Activated naive CD8-positive, alpha-beta T cell treated with anti-CD3 and anti-CD28 coated beads for 36 hours (primary cell): ENCODE results near the gene MARK3. TPM values are rescaled to one million over a fixed set of nuclear protein-coding genes. Genes with fewer than 3 reads are reported as not detected.

Experiments
- DNase-seq: peaks from one replicate; pipeline ENCODE4 v3.0.0; 2021
- H3K27ac Mint-ChIP-seq: one replicate; pipeline ENCODE4 v1.8.0; 2022; ENCODE audit warnings: mild to moderate bottlenecking, moderate library complexity, mixed read lengths
- H3K27me3 Mint-ChIP-seq: one replicate; pipeline ENCODE4 v1.8.0; 2022; ENCODE audit warnings: mild to moderate bottlenecking, mixed read lengths
- H3K36me3 Mint-ChIP-seq: one replicate; pipeline ENCODE4 v1.8.0; 2021; ENCODE audit warnings: mild to moderate bottlenecking, mixed read lengths
- H3K4me1 Mint-ChIP-seq: one replicate; pipeline ENCODE4 v1.8.0; 2021; ENCODE audit warnings: mixed read lengths
- H3K4me3 Mint-ChIP-seq: one replicate; pipeline ENCODE4 v1.8.0; 2022; ENCODE audit warnings: mild to moderate bottlenecking, moderate library complexity, mixed read lengths
- H3K9me3 Mint-ChIP-seq: one replicate; pipeline ENCODE4 v1.8.0; 2022; ENCODE audit warnings: mixed read lengths
- total RNA-seq, 2 experiments: library from RNA; stranded (reverse); gene quantifications; one replicate each; pipeline ENCODE4 v1.2.3, GENCODE V29; 2021

Gene MARK3
- total RNA-seq, 2 experiments from 2014 or later = 71.0 to 74.3 TPM

DNA sequence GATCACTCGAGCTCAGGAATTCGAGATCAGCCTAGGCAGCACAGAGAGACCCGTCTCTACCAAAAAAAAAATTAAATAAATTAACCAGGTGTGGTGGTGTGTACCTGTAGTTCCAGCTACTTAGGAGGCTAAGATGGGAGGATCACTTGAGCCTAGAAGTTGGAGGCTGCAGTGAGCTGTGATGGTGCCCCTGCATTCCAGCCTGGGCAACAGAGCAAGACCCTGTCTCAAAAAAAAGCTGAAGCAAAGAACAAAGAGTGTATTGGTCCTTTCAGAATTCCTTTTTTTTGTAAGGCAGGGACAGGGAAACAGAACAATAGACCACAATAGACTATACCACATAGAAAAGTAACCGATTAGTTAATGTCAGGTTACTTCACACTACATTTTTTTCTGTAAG lies 47.4 kb downstream of the MARK3 start:
- Mint-ChIP-seq H3K4me3 (no peak overlapping the region), H3K36me3 (peaks cover 13% of the 10 kb centered on the region), H3K4me1 (peaks cover 24% of the 10 kb centered on the region)

DNA sequence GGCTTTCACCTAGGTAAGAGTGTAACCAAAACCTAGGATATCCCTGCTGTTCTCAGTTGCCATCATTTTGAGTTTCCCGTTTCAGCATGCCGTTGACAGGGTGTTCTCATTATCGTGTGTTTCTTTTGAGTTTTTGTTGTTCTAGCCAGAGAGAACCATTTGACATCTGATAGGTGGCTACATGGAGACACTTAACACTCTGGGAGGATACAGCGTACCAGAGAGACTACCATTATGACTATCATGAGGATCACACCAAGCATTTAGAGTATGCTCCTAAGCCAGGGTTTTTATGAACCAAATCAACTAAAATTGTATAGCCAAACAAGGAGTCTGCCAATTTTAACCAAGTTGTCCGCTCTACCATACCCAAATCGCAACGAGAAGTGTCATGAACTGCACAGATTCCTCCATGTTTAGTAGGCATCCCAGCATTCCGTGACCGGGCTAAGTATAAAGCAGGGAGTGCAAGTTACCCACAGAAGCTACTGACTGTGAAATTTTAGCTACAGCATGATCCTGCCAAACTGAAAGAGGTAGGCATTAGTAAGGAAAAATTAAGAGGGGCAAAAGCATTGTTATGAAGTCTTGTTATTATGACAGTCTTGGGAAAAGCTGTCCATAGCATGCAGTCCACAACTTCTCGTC lies 48.8 kb downstream of the MARK3 start:
- H3K36me3 Mint-ChIP-seq = peaks cover 11% of the 10 kb centered on the region
- H3K4me3 Mint-ChIP-seq = no peak overlapping the region
- no peaks in the 10 kb centered on the region for H3K9me3 Mint-ChIP-seq
- H3K4me1 Mint-ChIP-seq = peaks cover 13% of the 10 kb centered on the region
- no peak overlapping the region for H3K27ac Mint-ChIP-seq
- no peaks in the 10 kb centered on the region for H3K27me3 Mint-ChIP-seq
- DNase-seq = no peak

More for the DNA sequence above, 47.4 kb downstream of the MARK3 start:
- H3K27me3 Mint-ChIP-seq = no peaks in the 10 kb centered on the region
- no peak overlapping the region for H3K27ac Mint-ChIP-seq
- no peak for DNase-seq
- H3K9me3 Mint-ChIP-seq = no peaks in the 10 kb centered on the region

DNA sequence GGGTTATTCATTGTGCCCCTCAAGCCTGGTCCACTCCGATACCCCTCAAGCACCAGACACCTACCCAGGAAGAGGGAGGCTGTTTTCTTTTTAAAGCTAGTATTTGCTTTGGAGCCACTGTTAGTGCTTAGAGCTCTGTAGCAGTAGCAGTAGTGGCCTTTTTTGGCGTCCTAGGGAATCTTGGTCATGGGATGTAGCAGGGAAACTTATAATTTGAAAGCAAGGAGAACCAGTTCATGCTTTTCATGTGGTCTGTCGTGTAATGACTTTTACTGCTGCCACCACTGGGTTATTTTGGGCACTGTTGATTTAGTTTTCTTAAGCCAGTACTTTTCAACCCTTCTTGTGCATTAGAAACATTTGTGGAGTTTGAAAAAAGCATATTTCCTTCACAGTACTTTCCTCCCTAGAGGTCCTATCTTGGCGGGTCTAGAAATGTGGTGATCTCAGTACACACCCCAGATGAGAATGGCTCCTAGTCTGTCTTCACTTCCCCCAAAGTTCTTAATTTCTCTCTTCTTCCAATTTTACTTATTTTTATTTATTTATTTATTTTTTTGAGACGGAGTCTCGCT lies 49.7 kb downstream of the MARK3 start:
- Mint-ChIP-seq H3K4me3 (no peak overlapping the region), H3K27ac (no peak overlapping the region), H3K9me3 (no peaks in the 10 kb centered on the region), H3K4me1 (peaks cover 9% of the 10 kb centered on the region), H3K27me3 (no peaks in the 10 kb centered on the region), H3K36me3 (peaks cover 19% of the 10 kb centered on the region)
- DNase-seq = no peak

DNA sequence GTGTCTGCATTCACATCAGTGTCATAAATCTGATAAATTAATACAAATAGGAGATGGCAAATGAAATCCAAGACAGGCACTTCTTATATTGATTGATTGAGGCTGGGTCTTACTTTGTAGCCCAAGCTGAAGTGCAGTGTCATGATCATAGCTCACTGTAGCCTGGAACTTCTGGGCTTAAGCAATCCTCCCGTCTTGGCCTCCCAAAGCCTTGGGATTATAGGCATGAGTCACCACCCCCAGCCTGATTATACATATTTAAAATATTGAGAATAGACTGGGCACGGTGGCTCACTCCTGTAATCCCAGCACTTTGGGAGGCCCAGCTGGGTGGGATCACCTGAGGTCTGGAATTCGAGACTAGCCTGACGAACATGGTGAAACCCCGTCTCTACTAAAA lies 51.3 kb downstream of the MARK3 start:
- Mint-ChIP-seq H3K27ac (no peak overlapping the region), H3K36me3 (peaks cover 17% of the 10 kb centered on the region), H3K9me3 (no peaks in the 10 kb centered on the region), H3K27me3 (no peaks in the 10 kb centered on the region), H3K4me3 (no peak overlapping the region), H3K4me1 (peaks cover 7% of the 10 kb centered on the region)
- DNase-seq = no peak

DNA sequence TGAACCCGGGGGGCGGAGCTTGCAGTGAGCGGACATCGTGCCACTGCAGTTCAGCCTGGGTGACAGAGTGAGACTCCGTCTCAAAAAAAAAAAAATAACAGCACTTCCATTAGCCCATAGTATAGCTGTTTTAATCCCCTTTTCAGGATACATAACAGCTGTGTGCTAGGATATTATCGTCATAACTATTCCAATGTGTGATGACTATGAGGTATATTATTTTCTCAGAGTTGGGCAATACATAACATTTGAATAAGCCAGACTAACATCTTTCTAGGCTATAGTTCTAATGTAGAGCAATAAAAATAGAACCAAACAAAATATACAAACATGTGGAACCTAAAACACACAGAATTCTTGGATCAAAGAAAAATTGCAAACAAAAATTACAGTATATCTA lies 57.1 kb downstream of the MARK3 start:
- Mint-ChIP-seq H3K4me1 (peaks cover 19% of the 10 kb centered on the region), H3K27ac (no peak overlapping the region), H3K27me3 (no peaks in the 10 kb centered on the region), H3K36me3 (peaks cover 20% of the 10 kb centered on the region), H3K9me3 (no peaks in the 10 kb centered on the region), H3K4me3 (no peak overlapping the region)
- no peak for DNase-seq

DNA sequence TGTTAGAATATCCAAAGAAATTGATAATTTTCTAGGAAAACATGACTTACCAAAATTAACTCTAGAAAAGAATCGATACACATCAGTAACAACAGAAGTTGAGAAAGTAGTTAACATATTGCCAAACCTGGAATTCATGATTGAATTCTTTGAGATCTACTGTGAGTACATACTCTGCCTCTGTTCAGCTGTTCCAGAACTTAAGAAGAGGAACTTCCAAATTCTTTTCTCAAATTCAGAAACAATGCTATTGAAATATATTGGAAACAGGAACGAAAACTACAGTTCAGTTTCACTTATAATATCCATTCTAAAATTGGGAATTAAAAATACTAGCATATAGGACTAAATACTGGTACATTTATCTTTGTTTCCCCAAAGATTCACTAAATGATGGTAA lies 57.9 kb downstream of the MARK3 start:
- no peaks in the 10 kb centered on the region for H3K27me3 Mint-ChIP-seq

DNA sequence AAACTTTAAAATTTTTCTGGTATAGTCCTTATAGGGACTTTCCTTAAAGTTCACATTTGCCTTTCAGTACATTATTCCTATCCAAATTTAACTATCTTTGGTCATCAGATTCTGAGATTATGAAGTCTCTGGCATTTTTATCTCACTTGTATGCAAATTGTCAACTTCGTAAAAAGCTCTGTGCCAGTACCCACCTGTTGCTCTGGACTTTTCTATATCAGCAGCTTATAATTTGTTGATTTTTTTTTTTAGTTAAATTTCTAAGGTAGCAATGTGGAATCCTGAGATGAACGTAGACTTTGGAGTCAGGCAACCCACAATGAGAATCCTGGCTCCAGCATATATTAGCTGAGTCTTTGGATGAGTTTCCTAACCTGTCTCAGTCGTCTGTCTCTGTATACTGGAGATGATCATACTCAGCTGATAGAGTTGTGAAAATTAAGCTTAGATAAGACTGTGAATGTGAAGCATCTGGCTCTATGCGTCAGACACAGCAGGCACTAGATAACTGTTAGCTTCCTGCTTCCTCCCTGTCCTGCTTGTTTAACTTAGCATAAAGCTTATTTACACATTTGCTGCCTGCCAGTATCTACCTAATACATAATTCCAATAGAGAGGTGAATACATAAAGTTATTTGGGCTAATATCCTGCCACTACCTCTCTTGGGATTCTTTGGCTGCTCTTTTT lies 59.8 kb downstream of the MARK3 start:
- DNase-seq = no peak
- peaks cover 11% of the 10 kb centered on the region for H3K36me3 Mint-ChIP-seq
- no peak overlapping the region for H3K4me3 Mint-ChIP-seq
- H3K9me3 Mint-ChIP-seq = no peaks in the 10 kb centered on the region
- no peaks in the 10 kb centered on the region for H3K27me3 Mint-ChIP-seq
- H3K4me1 Mint-ChIP-seq = peaks cover 32% of the 10 kb centered on the region
- no peak overlapping the region for H3K27ac Mint-ChIP-seq

More for the DNA sequence above, 57.9 kb downstream of the MARK3 start:
- no peak overlapping the region for H3K27ac Mint-ChIP-seq
- DNase-seq = no peak
- H3K36me3 Mint-ChIP-seq = peaks cover 20% of the 10 kb centered on the region
- no peak overlapping the region for H3K4me3 Mint-ChIP-seq
- peaks cover 26% of the 10 kb centered on the region for H3K4me1 Mint-ChIP-seq
- no peaks in the 10 kb centered on the region for H3K9me3 Mint-ChIP-seq

DNA sequence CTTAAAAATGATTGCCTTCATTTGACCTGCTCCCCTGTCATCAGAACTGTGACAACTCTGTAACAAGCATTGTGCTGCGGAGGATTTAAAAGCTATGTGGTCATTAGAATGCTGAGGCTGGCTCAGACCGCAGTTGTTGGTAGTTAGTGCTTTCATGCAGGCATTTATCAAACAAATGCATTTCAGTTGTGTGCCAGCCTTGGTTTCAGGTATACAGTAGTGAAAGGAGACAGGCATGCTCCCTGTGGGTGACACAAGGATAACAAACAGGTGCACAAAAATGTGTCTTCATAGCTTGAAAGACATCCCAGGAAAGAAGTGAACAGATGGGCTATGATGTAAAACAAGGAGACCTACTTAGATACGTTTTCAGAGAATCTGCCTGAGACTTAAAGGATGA lies 60.6 kb downstream of the MARK3 start:
- Mint-ChIP-seq H3K36me3 (peaks cover 5% of the 10 kb centered on the region), H3K4me1 (peaks cover 35% of the 10 kb centered on the region), H3K27ac (no peak overlapping the region), H3K27me3 (no peaks in the 10 kb centered on the region), H3K9me3 (no peaks in the 10 kb centered on the region), H3K4me3 (no peak overlapping the region)
- DNase-seq = no peak

DNA sequence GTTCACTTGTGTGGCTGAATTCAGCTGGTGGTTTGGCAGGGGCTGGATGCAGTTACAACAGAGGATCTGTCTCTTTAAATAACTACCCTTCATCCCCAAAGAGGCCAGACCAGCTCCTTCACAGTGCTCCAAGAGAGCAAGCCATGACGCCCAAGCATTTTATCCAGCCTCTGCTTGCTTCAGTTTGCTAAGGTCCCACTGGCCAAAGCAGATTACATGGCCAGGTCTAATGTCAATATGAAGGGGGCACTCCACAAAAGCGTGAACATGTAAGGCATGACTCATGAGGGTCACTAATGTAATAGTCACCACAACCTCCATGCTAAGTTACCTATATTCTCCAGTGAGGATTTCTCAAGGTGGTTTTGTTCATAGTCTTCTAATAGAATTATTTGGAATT lies 62.9 kb downstream of the MARK3 start:
- DNase-seq = no peak
- H3K4me1 Mint-ChIP-seq = peaks cover 35% of the 10 kb centered on the region
- no peak overlapping the region for H3K27ac Mint-ChIP-seq
- H3K4me3 Mint-ChIP-seq = no peak overlapping the region
- H3K36me3 Mint-ChIP-seq = peaks cover 10% of the 10 kb centered on the region
- no peaks in the 10 kb centered on the region for H3K27me3 Mint-ChIP-seq
- no peaks in the 10 kb centered on the region for H3K9me3 Mint-ChIP-seq

DNA sequence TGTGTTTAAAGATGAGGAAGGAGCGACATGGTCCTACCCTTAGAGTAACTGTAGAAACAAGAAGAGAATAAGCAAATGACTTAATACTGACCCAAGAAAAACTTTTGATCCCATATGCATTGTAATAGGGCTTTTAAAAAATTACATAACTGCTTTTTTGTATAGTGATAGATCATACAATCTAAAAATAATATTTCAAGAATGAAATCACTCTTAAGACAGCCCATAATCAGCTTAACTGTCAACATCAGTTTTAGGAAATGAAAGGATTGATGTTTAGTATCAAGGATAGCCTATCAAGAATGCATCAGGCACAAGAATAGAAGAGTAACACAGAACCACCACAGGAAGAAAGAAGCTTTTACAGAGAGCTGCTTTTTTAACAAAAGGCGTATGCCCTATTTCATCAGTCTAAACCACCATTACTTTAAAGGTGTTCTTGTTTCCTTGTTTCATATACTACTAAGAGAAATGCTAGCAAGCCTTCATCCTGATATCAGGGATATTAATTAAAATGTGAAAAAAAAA lies 64.5 kb downstream of the MARK3 start:
- Mint-ChIP-seq H3K4me3 (no peak overlapping the region), H3K27me3 (no peaks in the 10 kb centered on the region), H3K9me3 (no peaks in the 10 kb centered on the region), H3K27ac (no peak overlapping the region), H3K4me1 (peaks cover 31% of the 10 kb centered on the region), H3K36me3 (peaks cover 8% of the 10 kb centered on the region)
- no peak for DNase-seq

DNA sequence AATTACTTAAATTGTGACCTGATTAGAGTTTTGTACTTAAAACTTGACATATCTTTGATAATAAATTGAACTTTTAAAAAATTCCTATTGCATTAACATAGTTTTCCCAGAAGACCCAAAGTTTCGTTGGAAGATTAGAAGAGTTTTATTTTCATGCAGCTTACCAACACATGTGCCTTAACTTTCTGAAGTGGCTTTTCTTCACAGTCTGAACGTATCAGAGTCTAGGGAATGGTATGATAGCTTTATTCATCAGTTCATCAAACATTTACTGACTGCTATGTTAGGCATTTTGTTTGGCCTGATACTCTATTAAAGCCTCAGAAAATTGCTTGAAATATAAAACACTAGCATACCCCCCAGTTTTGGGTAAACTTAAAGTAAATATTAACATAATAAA lies 65.2 kb downstream of the MARK3 start:
- H3K9me3 Mint-ChIP-seq = no peaks in the 10 kb centered on the region
- H3K4me1 Mint-ChIP-seq = peaks cover 31% of the 10 kb centered on the region
- no peak overlapping the region for H3K27ac Mint-ChIP-seq
- peaks cover 10% of the 10 kb centered on the region for H3K36me3 Mint-ChIP-seq
- no peak for DNase-seq
- no peak overlapping the region for H3K4me3 Mint-ChIP-seq
- no peaks in the 10 kb centered on the region for H3K27me3 Mint-ChIP-seq

DNA sequence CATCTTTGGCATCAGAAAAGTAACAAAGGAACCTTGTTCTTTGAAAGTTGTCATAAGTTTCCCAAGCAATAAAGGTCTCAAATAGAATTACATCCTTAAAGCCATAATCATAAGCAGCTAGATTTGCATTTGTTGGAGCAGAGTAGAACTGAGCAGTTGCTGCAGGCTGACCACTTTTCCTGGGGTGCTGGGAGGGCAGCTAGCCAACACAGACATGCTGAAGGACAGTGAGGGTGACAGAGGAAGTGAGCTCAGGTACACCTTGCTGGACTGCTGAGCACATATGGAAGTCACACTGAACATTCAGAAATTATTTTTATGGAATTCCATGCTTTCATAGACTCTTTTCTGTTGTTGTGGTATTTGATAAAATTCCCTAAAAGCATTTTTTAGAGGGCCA lies 66.2 kb downstream of the MARK3 start:
- Mint-ChIP-seq H3K4me1 (peaks cover 26% of the 10 kb centered on the region), H3K4me3 (no peak overlapping the region), H3K36me3 (peaks cover 14% of the 10 kb centered on the region), H3K27me3 (no peaks in the 10 kb centered on the region), H3K27ac (no peak overlapping the region), H3K9me3 (no peaks in the 10 kb centered on the region)
- no peak for DNase-seq

DNA sequence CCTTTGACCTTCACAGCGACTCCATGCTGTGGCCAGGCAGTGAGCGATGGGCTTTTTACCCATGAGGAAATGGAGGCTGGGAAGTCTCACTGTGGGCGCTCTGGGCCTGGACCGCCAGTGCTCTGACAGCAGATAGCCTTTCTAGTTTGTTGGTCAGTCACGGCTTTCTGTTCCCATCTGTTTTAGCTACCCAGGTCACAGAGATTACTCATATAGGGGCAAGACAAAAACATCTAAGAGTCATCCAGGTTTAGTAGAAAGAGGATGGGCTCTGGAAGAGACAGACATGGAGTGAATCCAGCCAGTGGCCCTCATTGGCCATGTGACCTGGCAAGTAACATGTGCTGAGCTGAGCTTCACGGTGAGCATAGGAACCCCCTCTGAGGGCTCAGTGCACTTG lies 68.6 kb downstream of the MARK3 start:
- DNase-seq = no peak
- Mint-ChIP-seq H3K4me1 (peaks cover 12% of the 10 kb centered on the region), H3K4me3 (no peak overlapping the region), H3K27ac (no peak overlapping the region), H3K27me3 (no peaks in the 10 kb centered on the region), H3K9me3 (no peaks in the 10 kb centered on the region), H3K36me3 (peaks cover 17% of the 10 kb centered on the region)

DNA sequence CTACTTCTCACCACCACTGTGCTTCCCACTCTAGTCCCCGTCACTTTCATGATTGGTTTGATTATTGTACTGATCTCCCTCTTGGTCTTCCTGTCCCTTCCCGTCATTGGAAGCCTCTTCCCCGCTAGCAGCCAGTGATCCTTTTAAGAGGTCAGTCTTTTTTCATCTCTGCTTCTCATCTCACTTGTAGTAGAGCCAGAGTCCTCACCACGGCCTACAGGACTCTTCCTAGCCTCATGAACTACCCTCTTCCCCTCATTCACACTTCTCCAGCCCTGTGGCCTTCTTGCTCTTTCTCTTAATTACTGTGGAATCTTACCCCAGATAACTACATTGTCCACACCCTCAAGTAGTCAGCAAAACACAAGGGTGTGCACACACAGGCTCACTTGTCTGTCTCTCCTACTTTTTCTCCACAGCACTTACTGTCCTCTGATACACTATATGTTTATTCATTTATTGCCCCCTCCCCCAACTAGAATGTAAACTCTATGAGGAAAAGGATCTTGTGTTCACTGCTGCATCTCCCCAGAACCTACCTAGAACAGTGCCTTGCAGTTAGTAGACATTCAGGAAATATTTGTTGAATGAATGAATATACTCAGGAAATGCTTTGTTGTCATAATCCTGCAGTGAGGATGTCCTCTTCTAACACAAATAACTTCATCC lies 71.1 kb downstream of the MARK3 start:
- Mint-ChIP-seq H3K27ac (no peak overlapping the region), H3K9me3 (no peaks in the 10 kb centered on the region), H3K4me1 (peaks cover 10% of the 10 kb centered on the region), H3K36me3 (peaks cover 19% of the 10 kb centered on the region), H3K4me3 (no peak overlapping the region), H3K27me3 (no peaks in the 10 kb centered on the region)
- no peak for DNase-seq

DNA sequence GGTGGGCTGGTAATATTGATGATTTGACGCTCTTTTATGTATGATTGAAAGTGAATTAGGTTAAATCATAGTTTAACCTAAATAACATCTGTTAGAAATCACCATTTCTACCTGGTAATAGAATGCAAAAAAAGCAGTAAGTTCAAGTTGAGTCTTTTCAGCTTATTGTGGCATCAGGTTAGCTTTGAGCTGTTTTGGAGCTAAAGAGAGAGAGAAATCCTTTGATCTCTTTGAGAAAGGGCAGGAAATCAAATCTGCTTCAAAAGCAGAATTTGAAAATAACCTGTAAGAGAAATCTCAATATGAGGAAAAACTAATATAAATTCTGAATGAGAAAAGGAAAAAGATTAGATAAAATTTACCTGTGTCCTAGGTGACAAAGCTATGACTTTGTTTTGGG lies 75.2 kb downstream of the MARK3 start:
- H3K27ac Mint-ChIP-seq = no peak overlapping the region
- peaks cover 7% of the 10 kb centered on the region for H3K4me1 Mint-ChIP-seq
- DNase-seq = no peak
- no peak overlapping the region for H3K4me3 Mint-ChIP-seq
- H3K9me3 Mint-ChIP-seq = no peaks in the 10 kb centered on the region
- H3K27me3 Mint-ChIP-seq = no peaks in the 10 kb centered on the region
- peaks cover 15% of the 10 kb centered on the region for H3K36me3 Mint-ChIP-seq
